ENCODE measurements around the gene FOXN1.

GRCh38 chr17:28550858-28551257, 44.7 kb downstream of the FOXN1 start:
- TF ChIP-seq CTCF (conservative IDR thresholded peaks at IDR 0.05; ENCODE audit: low read length) (no peak), EZH2phosphoT487 (IDR thresholded peaks at IDR 0.05; ENCODE audit: borderline replicate concordance) (no peak)

Data from Loucy (cell line).